HG02885 (cell line): ENCODE measurements around the gene FAM237A.

ENCODE experiments used
- ATAC-seq: cut with Tn5 transposase; IDR thresholded peaks from one replicate; pipeline ENCODE4 v1.9.1; 2021; ENCODE audit warnings: mild to moderate bottlenecking; ENCODE audit not compliant: unreplicated experiment, poor library complexity

FAM237A gene

GRCh38 chr2:206642075-206643025 is at the start of gene FAM237A:
Gene FAM237A, plus strand, starts transcription at chr2:206642487. Its CDS starts 1,750 bp downstream, at chr2:206644237.
- no peak for ATAC-seq

- no peak for ATAC-seq
These were observed 44.5 kb upstream of the FAM237A start for GRCh38 chr2:206597717-206598218.

GRCh38 chr2:206603243-206603642 is 39.0 kb upstream of the FAM237A start:
- no peak for ATAC-seq

GRCh38 chr2:206610451-206610850 is 31.8 kb upstream of the FAM237A start:
- ATAC-seq: no peak

- no peak for ATAC-seq
These were observed 31.1 kb upstream of the FAM237A start for GRCh38 chr2:206611191-206611590.

- ATAC-seq: no peak
These were observed 30.6 kb upstream of the FAM237A start for GRCh38 chr2:206611736-206612135.

GRCh38 chr2:206614811-206615210 is 27.5 kb upstream of the FAM237A start:
- no peak for ATAC-seq

GRCh38 chr2:206615417-206616089 is 26.7 kb upstream of the FAM237A start:
- ATAC-seq: no peak

GRCh38 chr2:206616151-206616550 is 26.1 kb upstream of the FAM237A start:
- no peak for ATAC-seq

- no peak for ATAC-seq
These were observed 23.3 kb upstream of the FAM237A start for GRCh38 chr2:206619011-206619410.

- no peak for ATAC-seq
These were observed 16.2 kb upstream of the FAM237A start for GRCh38 chr2:206626108-206626507.

- no peak for ATAC-seq
These were observed 14.7 kb upstream of the FAM237A start for GRCh38 chr2:206627632-206628031.

- ATAC-seq: no peak
These were observed 10.9 kb upstream of the FAM237A start for GRCh38 chr2:206631340-206631739.

GRCh38 chr2:206635015-206635414 is 7.3 kb upstream of the FAM237A start:
- no peak for ATAC-seq

GRCh38 chr2:206639636-206640035 is 2.7 kb upstream of the FAM237A start:
- ATAC-seq: no peak

- no peak for ATAC-seq
These were observed 1.1 kb upstream of the FAM237A start for GRCh38 chr2:206641226-206641625.

GRCh38 chr2:206647985-206648384 is 5.7 kb downstream of the FAM237A start:
- ATAC-seq: no peak

GRCh38 chr2:206657087-206657486 is 14.8 kb downstream of the FAM237A start:
- ATAC-seq: no peak

- ATAC-seq: no peak
These were observed 23.0 kb downstream of the FAM237A start for GRCh38 chr2:206665251-206665650.

- no peak for ATAC-seq
These were observed 28.4 kb downstream of the FAM237A start for GRCh38 chr2:206670531-206671319.
